IgD-negative memory B cell (primary cell): ENCODE measurements around the gene LHFPL3. TPM values are rescaled to one million over a fixed set of nuclear protein-coding genes. Genes with fewer than 3 reads are reported as not detected.
A peak's percentile ranks its signal among the peaks of the same experiment; 100 is the strongest.
"Not testable (repeated sequence)": the region's sequence is repeated elsewhere in the genome, so short reads cannot be mapped to it uniquely, and the experiment has no call there.

ENCODE experiments used
- H3K27ac Mint-ChIP-seq, 3 donors: one replicate each; pipeline ENCODE4 v1.8.0; 2020 to 2022; ENCODE audit warnings: mild to moderate bottlenecking in 3 of 3, mixed read lengths in 3 of 3, moderate library complexity in 1 of 3
- H3K27me3 Mint-ChIP-seq: one replicate; pipeline ENCODE4 v1.8.0; 2021; ENCODE audit warnings: mixed read lengths
- H3K36me3 Mint-ChIP-seq: one replicate; pipeline ENCODE4 v1.8.0; 2020; ENCODE audit warnings: mild to moderate bottlenecking, mixed read lengths
- H3K4me1 Mint-ChIP-seq, 3 donors: one replicate each; pipeline ENCODE4 v1.8.0; 2020 to 2022; ENCODE audit warnings: mixed read lengths in 3 of 3, mild to moderate bottlenecking in 1 of 3
- H3K4me3 Mint-ChIP-seq, 4 donors: one replicate each; pipeline ENCODE4 v1.8.0; 2020 to 2022; ENCODE audit warnings: mild to moderate bottlenecking in 4 of 4, mixed read lengths in 4 of 4, moderate library complexity in 3 of 4
- H3K9me3 Mint-ChIP-seq, 3 donors: one replicate each; pipeline ENCODE4 v1.8.0; 2020 to 2021; ENCODE audit warnings: mixed read lengths in 3 of 3, mild to moderate bottlenecking in 1 of 3
- polyA plus RNA-seq: library from polyadenylated mRNA; unstranded; fragments of 300-500 nt; fragmentation: Illumina TruSeq; gene quantifications from one replicate; pipeline ENCODE4 v1.2.3, GENCODE V29; 2021

Gene LHFPL3
- polyA plus RNA-seq, 1 donor from 2014 or later: not detected

- Mint-ChIP-seq H3K27ac (no peak overlapping the region), H3K27me3 (no peaks in the 10 kb centered on the region), H3K4me3 (no peak overlapping the region), H3K4me1 (no peaks in the 10 kb centered on the region), H3K36me3 (no peaks in the 10 kb centered on the region), H3K9me3 (peaks cover 0 to 4% (median 4%) of the 10 kb centered on the region in 3 donors)
These were observed 371.9 kb downstream of the LHFPL3 start for GRCh38 chr7:104700336-104700735.

- H3K27ac Mint-ChIP-seq, H3K36me3 Mint-ChIP-seq, H3K4me3 Mint-ChIP-seq, H3K27me3 Mint-ChIP-seq, H3K4me1 Mint-ChIP-seq: not testable (repeated sequence)
- H3K9me3 Mint-ChIP-seq: peaks cover 0 to 10% (median 4%) of the 10 kb centered on the region in 3 donors
These were observed 392.6 kb downstream of the LHFPL3 start for GRCh38 chr7:104721027-104721426.

GRCh38 chr7:104723001-104723400, 394.6 kb downstream of the LHFPL3 start:
- Mint-ChIP-seq H3K4me3 (no peak overlapping the region), H3K9me3 (no peaks in the 10 kb centered on the region), H3K27ac (no peak overlapping the region), H3K27me3 (no peaks in the 10 kb centered on the region), H3K4me1 (no peaks in the 10 kb centered on the region), H3K36me3 (no peaks in the 10 kb centered on the region)

- Mint-ChIP-seq H3K4me1 (no peaks in the 10 kb centered on the region), H3K9me3 (peaks cover 4 to 6% (median 5%) of the 10 kb centered on the region in 3 donors), H3K27me3 (peaks cover 10% of the 10 kb centered on the region), H3K36me3 (no peaks in the 10 kb centered on the region), H3K27ac (no peak overlapping the region), H3K4me3 (no peak overlapping the region)
These were observed 430.1 kb downstream of the LHFPL3 start for GRCh38 chr7:104758504-104758903.

GRCh38 chr7:104761892-104762291, 433.5 kb downstream of the LHFPL3 start:
- H3K4me1 Mint-ChIP-seq: no peaks in the 10 kb centered on the region

GRCh38 chr7:104767113-104767512, 438.7 kb downstream of the LHFPL3 start:
- Mint-ChIP-seq H3K36me3 (no peaks in the 10 kb centered on the region), H3K27ac (no peak overlapping the region), H3K4me1 (no peaks in the 10 kb centered on the region), H3K4me3 (no peak overlapping the region), H3K9me3 (peaks cover 0 to 3% (median 0%) of the 10 kb centered on the region in 3 donors), H3K27me3 (peaks cover 15% of the 10 kb centered on the region)

More at GRCh38 chr7:104761892-104762291, 433.5 kb downstream of the LHFPL3 start:
- Mint-ChIP-seq H3K27ac (no peak overlapping the region), H3K27me3 (peaks cover 13% of the 10 kb centered on the region), H3K9me3 (peaks cover 0 to 4% (median 3%) of the 10 kb centered on the region in 3 donors), H3K36me3 (no peaks in the 10 kb centered on the region), H3K4me3 (no peak overlapping the region)

GRCh38 chr7:104767826-104768536, 439.6 kb downstream of the LHFPL3 start:
- Mint-ChIP-seq H3K27ac (no peak overlapping the region), H3K4me1 (no peaks in the 10 kb centered on the region), H3K4me3 (no peak overlapping the region), H3K36me3 (no peaks in the 10 kb centered on the region), H3K9me3 (peaks cover 0 to 4% (median 3%) of the 10 kb centered on the region in 3 donors), H3K27me3 (peaks cover 18% of the 10 kb centered on the region)

GRCh38 chr7:104772405-104773345, 444.3 kb downstream of the LHFPL3 start:
- no peaks in the 10 kb centered on the region for H3K4me1 Mint-ChIP-seq
- H3K9me3 Mint-ChIP-seq: peaks cover 0 to 4% (median 3%) of the 10 kb centered on the region in 3 donors
- no peak overlapping the region for H3K27ac Mint-ChIP-seq
- no peak overlapping the region for H3K4me3 Mint-ChIP-seq
- H3K27me3 Mint-ChIP-seq: peaks cover 12% of the 10 kb centered on the region
- H3K36me3 Mint-ChIP-seq: no peaks in the 10 kb centered on the region

DNA sequence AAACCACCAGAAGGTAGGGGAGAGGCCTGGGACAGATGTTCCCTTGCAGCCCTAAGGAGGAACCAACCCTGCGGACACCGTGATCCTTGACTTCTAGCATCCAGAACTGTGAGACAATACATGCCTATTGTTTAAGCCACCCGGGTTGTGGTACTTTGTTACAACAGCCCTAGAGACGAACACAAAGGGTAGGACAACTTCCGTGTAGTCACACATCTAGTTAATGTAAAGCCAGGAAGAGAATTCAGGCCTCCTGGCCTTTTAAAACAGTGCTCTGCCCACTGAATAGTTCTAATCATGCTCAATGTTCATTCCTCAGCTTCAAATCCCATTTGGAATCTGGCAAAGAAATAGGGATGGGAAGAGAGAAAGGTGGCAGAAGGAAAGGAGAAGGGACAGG, 445.4 kb downstream of the LHFPL3 start:
- Mint-ChIP-seq H3K4me1 (no peaks in the 10 kb centered on the region), H3K36me3 (no peaks in the 10 kb centered on the region), H3K9me3 (peaks cover 0 to 4% (median 3%) of the 10 kb centered on the region in 3 donors), H3K4me3 (no peak overlapping the region), H3K27ac (no peak overlapping the region), H3K27me3 (peaks cover 12% of the 10 kb centered on the region)

- H3K27ac Mint-ChIP-seq: no peak overlapping the region
- H3K36me3 Mint-ChIP-seq: no peaks in the 10 kb centered on the region
- no peak overlapping the region for H3K4me3 Mint-ChIP-seq
- H3K9me3 Mint-ChIP-seq: peaks cover 0 to 4% (median 0%) of the 10 kb centered on the region in 3 donors
- H3K4me1 Mint-ChIP-seq: no peaks in the 10 kb centered on the region
- peaks cover 6% of the 10 kb centered on the region for H3K27me3 Mint-ChIP-seq
These were observed 447.1 kb downstream of the LHFPL3 start for GRCh38 chr7:104775531-104775930.

DNA sequence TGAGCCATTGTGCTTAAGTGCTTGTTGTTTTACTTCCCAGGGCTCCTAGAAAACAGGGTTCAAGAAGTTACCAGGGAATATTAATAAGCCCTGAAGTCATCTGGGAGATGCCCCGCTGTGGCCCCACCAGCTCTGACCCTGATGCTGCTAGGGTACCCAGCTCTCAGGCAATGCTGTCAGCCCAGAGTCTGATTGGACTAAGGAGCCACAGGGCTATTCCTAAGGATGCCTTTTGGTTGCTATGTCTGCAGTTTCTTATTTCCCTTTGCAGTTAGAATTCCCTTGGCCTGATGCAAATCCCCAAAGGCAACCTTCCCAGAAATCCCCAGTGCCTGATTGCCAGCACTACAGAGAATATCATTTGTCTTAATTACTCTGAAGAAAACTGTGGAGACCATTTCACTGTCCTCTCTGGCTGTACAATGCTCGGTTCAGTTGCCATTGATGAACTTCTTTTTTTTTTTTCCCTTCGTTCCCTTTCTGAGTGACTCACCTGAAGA, 448.9 kb downstream of the LHFPL3 start:
- peaks cover 2% of the 10 kb centered on the region for H3K27me3 Mint-ChIP-seq
- no peak overlapping the region for H3K27ac Mint-ChIP-seq
- peaks cover 0 to 2% (median 0%) of the 10 kb centered on the region in 3 donors for H3K9me3 Mint-ChIP-seq
- no peaks in the 10 kb centered on the region for H3K4me1 Mint-ChIP-seq
- H3K4me3 Mint-ChIP-seq: no peak overlapping the region
- H3K36me3 Mint-ChIP-seq: no peaks in the 10 kb centered on the region

DNA sequence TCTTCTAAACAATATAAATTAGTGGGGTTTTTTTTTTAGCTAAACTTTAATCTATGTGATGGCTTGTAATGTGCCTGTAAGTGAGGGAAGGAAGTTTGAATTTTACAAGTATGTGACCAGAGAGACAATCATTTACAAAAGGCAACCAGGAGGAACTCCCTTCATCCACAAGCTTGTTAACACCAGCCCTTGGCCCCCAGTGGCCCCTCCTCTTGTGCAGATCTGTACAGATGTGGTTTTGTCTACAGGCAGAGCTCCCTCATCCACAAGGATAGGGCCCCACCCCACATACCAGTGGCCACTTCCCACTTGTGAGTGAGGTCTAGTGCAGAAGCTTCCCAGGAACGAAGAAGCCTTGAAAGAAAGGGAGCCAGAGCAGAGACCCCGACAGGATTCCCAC, 451.5 kb downstream of the LHFPL3 start:
- H3K27ac Mint-ChIP-seq: no peak overlapping the region
- no peak overlapping the region for H3K4me3 Mint-ChIP-seq
- H3K9me3 Mint-ChIP-seq: no peaks in the 10 kb centered on the region
- H3K27me3 Mint-ChIP-seq: no peaks in the 10 kb centered on the region
- no peaks in the 10 kb centered on the region for H3K36me3 Mint-ChIP-seq
- no peaks in the 10 kb centered on the region for H3K4me1 Mint-ChIP-seq

- no peaks in the 10 kb centered on the region for H3K4me1 Mint-ChIP-seq
- H3K9me3 Mint-ChIP-seq: peaks cover 0 to 2% (median 0%) of the 10 kb centered on the region in 3 donors
- H3K27ac Mint-ChIP-seq: no peak overlapping the region
- H3K4me3 Mint-ChIP-seq: no peak overlapping the region
- H3K36me3 Mint-ChIP-seq: no peaks in the 10 kb centered on the region
- H3K27me3 Mint-ChIP-seq: peaks cover 5% of the 10 kb centered on the region
These were observed 456.3 kb downstream of the LHFPL3 start for GRCh38 chr7:104784686-104785085.

- H3K4me1 Mint-ChIP-seq: no peaks in the 10 kb centered on the region
- H3K27ac Mint-ChIP-seq: no peak overlapping the region
- no peak overlapping the region for H3K4me3 Mint-ChIP-seq
- H3K9me3 Mint-ChIP-seq: peaks cover 0 to 2% (median 0%) of the 10 kb centered on the region in 3 donors
- peaks cover 17% of the 10 kb centered on the region for H3K27me3 Mint-ChIP-seq
- H3K36me3 Mint-ChIP-seq: no peaks in the 10 kb centered on the region
These were observed 461.4 kb downstream of the LHFPL3 start for GRCh38 chr7:104789780-104790179.

DNA sequence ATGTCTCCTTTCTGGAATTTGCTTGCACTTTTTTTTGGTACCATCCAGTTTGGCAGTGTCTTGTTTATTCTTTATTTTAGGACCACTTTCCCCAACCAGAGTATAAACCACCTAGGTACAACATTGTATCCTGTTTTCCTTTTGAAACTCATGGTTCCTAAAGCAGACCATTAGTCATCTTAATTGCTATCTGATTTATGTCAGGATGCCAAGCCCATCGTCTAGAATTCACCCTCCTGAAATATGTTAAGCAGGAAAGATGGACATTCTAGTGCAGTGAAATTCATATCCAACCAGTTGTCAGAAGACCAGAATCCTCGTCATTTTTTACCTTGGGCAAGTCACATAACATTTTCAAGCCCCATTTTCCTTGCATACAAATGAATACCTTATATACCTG, 462.0 kb downstream of the LHFPL3 start:
- Mint-ChIP-seq H3K4me1 (no peaks in the 10 kb centered on the region), H3K27ac (no peak overlapping the region), H3K4me3 (peak overlapping the region in 1 of 4 donors; percentile 18), H3K36me3 (no peaks in the 10 kb centered on the region), H3K27me3 (peaks cover 17% of the 10 kb centered on the region), H3K9me3 (peaks cover 0 to 2% (median 0%) of the 10 kb centered on the region in 3 donors)
